ENCODE measurements around the gene ARHGAP18.

- TF ChIP-seq CTCF (IDR thresholded peaks at IDR 0.05), result no peak
- no peak for TF ChIP-seq POLR2A (IDR thresholded peaks at IDR 0.05)
Observed at GRCh38 chr6:129753422-129753821, 43.4 kb upstream of the ARHGAP18 start.
